GM18867 (cell line): ENCODE data around the gene AUTS2.

Experiments used
- ATAC-seq: cut with Tn5 transposase; IDR thresholded peaks from one replicate; pipeline ENCODE4 v1.9.1; 2021; ENCODE audit warnings: mild to moderate bottlenecking, moderate library complexity; ENCODE audit not compliant: unreplicated experiment

Gene AUTS2

GRCh38 chr7:70093205-70093904 is 495.1 kb downstream of the AUTS2 start:
- no peak for ATAC-seq

- no peak for ATAC-seq
Observed at GRCh38 chr7:70094831-70095230, 496.6 kb downstream of the AUTS2 start.

GRCh38 chr7:70097645-70098044 is 499.4 kb downstream of the AUTS2 start:
- no peak for ATAC-seq

- no peak for ATAC-seq
Observed at GRCh38 chr7:70098133-70098561, 499.9 kb downstream of the AUTS2 start.

- no peak for ATAC-seq
Observed at GRCh38 chr7:70098905-70099672, 500.8 kb downstream of the AUTS2 start.

- no peak for ATAC-seq
Observed at GRCh38 chr7:70104243-70104642, 506.0 kb downstream of the AUTS2 start.

GRCh38 chr7:70113078-70113477 is 514.8 kb downstream of the AUTS2 start:
- no peak for ATAC-seq

- ATAC-seq = no peak
Observed at GRCh38 chr7:70113536-70113935, 515.3 kb downstream of the AUTS2 start.

GRCh38 chr7:70114806-70115205 is 516.5 kb downstream of the AUTS2 start:
- no peak for ATAC-seq

GRCh38 chr7:70116244-70116643 is 518.0 kb downstream of the AUTS2 start:
- no peak for ATAC-seq

- no peak for ATAC-seq
Observed at GRCh38 chr7:70116867-70117266, 518.6 kb downstream of the AUTS2 start.

- ATAC-seq = no peak
Observed at GRCh38 chr7:70120851-70121250, 522.6 kb downstream of the AUTS2 start.

GRCh38 chr7:70131817-70132216 is 533.5 kb downstream of the AUTS2 start:
- ATAC-seq = no peak

- ATAC-seq = no peak
Observed at GRCh38 chr7:70132226-70132851, 534.1 kb downstream of the AUTS2 start.

- no peak for ATAC-seq
Observed at GRCh38 chr7:70132852-70133690, 534.8 kb downstream of the AUTS2 start.

GRCh38 chr7:70134029-70134770 is 535.9 kb downstream of the AUTS2 start:
- no peak for ATAC-seq

GRCh38 chr7:70135656-70136055 is 537.4 kb downstream of the AUTS2 start:
- ATAC-seq = no peak

GRCh38 chr7:70137126-70137525 is 538.9 kb downstream of the AUTS2 start:
- ATAC-seq = no peak

- no peak for ATAC-seq
Observed at GRCh38 chr7:70142247-70142932, 544.1 kb downstream of the AUTS2 start.
